Measurements from ENCODE around the gene CDC42BPB.

GRCh38 chr14:102920998-102921304 is 136.4 kb downstream of the CDC42BPB start:
- TF ChIP-seq EZH2phosphoT487 (IDR thresholded peaks at IDR 0.05; ENCODE audit: borderline replicate concordance, low read length): no peak
- TF ChIP-seq, protein P1, sequence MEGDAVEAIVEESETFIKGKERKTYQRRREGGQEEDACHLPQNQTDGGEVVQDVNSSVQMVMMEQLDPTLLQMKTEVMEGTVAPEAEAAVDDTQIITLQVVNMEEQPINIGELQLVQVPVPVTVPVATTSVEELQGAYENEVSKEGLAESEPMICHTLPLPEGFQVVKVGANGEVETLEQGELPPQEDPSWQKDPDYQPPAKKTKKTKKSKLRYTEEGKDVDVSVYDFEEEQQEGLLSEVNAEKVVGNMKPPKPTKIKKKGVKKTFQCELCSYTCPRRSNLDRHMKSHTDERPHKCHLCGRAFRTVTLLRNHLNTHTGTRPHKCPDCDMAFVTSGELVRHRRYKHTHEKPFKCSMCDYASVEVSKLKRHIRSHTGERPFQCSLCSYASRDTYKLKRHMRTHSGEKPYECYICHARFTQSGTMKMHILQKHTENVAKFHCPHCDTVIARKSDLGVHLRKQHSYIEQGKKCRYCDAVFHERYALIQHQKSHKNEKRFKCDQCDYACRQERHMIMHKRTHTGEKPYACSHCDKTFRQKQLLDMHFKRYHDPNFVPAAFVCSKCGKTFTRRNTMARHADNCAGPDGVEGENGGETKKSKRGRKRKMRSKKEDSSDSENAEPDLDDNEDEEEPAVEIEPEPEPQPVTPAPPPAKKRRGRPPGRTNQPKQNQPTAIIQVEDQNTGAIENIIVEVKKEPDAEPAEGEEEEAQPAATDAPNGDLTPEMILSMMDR (IDR thresholded peaks at IDR 0.05; ENCODE audit: low read depth, low read length, poor library complexity, severe bottlenecking): no peak

All from DOHH2 (cell line).